ENCODE results near the gene SHISA4.

SHISA4 gene

GRCh38 chr1:201912832-201913231 is 24.1 kb downstream of the SHISA4 start:
- TF ChIP-seq CTCF (IDR thresholded peaks at IDR 0.05; ENCODE audit: low read depth, low read length, missing control alignments), result no peak
- DNase-seq (ENCODE audit: extremely low read depth, low read depth), result no peak
- H3K4me3 ChIP-seq (replicated peaks; ENCODE audit: low read depth, low read length), result no peak overlapping the region

GRCh38 chr1:201914456-201915235 is 25.9 kb downstream of the SHISA4 start:
- no peak for TF ChIP-seq CTCF (IDR thresholded peaks at IDR 0.05; ENCODE audit: low read depth, low read length, missing control alignments)

GRCh38 chr1:201916649-201917249 is 28.1 kb downstream of the SHISA4 start:
- H3K4me3 ChIP-seq (replicated peaks; ENCODE audit: low read depth, low read length), result no peak overlapping the region
- peak; percentile 72 for DNase-seq (ENCODE audit: extremely low read depth, low read depth)
- TF ChIP-seq CTCF (IDR thresholded peaks at IDR 0.05; ENCODE audit: low read depth, low read length, missing control alignments), result no peak

More at GRCh38 chr1:201914456-201915235, 25.9 kb downstream of the SHISA4 start:
- no peak for DNase-seq (ENCODE audit: extremely low read depth, low read depth)
- H3K4me3 ChIP-seq (replicated peaks; ENCODE audit: low read depth, low read length), result no peak overlapping the region

GRCh38 chr1:201917362-201918033 is 28.8 kb downstream of the SHISA4 start:
- peak; percentile 67 for DNase-seq (ENCODE audit: extremely low read depth, low read depth)
- no peak overlapping the region for H3K4me3 ChIP-seq (replicated peaks; ENCODE audit: low read depth, low read length)

GRCh38 chr1:201918343-201918742 is 29.6 kb downstream of the SHISA4 start:
- no peak overlapping the region for H3K4me3 ChIP-seq (replicated peaks; ENCODE audit: low read depth, low read length)

More at GRCh38 chr1:201917362-201918033, 28.8 kb downstream of the SHISA4 start:
- TF ChIP-seq CTCF (IDR thresholded peaks at IDR 0.05; ENCODE audit: low read depth, low read length, missing control alignments), result no peak

More at GRCh38 chr1:201918343-201918742, 29.6 kb downstream of the SHISA4 start:
- TF ChIP-seq CTCF (IDR thresholded peaks at IDR 0.05; ENCODE audit: low read depth, low read length, missing control alignments), result no peak
- no peak for DNase-seq (ENCODE audit: extremely low read depth, low read depth)
